GM18498 (cell line): ENCODE measurements around the gene QSOX2.

ENCODE experiments used
- ATAC-seq: cut with Tn5 transposase; IDR thresholded peaks from one replicate; pipeline ENCODE4 v1.9.1; 2021; ENCODE audit warnings: mild to moderate bottlenecking, moderate library complexity; ENCODE audit not compliant: unreplicated experiment

QSOX2 gene

DNA sequence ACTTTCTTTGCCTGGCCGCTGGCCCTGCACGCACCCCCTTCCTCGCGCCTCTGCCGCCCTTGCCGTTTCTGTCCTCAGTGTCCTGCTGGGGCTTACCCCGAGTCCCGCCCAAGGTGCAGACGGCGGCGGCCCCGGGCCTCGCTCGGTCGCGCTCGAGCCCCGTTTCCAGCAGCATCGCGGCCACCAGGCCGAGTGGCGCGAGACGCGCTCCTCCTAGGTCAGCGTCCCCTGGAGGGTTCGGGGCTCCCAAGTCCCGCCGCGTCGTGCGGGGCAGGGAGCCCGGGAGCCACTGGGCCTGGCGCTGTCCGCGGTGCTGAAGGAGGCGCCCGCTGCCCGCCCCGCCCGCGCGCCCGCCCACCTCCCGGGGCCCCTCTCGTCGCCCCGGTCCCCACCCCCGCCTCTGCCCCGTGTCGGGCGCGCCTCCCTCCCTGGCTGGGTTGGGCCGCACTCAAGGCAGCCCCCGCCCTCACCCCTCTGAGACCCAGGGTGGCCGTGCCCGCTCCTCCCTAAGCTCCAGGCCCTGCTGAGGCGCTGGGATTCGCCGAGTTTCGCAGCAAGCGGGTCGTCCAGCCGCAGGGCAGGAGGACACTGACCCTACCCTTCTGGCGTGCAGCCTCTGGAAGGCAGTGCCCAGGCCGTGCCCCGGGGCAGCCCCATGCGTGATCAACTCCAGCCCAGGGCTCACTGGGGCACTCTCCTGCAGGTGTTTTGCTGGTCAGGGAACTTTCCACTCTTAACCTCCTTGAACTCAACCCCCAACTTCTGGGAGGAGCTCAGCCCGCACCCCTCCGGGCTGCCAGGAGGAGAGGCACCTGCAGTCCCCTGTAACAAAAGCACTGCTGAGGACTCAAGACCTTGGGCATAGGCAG lies 40.5 kb downstream of the QSOX2 start, which contains the start of gene LHX3:
TSS of gene LHX3 (minus strand) at position 291 of the 869 bp plus-strand sequence. CDS start at position 175, 116 bp downstream.
- ATAC-seq = no peak

DNA sequence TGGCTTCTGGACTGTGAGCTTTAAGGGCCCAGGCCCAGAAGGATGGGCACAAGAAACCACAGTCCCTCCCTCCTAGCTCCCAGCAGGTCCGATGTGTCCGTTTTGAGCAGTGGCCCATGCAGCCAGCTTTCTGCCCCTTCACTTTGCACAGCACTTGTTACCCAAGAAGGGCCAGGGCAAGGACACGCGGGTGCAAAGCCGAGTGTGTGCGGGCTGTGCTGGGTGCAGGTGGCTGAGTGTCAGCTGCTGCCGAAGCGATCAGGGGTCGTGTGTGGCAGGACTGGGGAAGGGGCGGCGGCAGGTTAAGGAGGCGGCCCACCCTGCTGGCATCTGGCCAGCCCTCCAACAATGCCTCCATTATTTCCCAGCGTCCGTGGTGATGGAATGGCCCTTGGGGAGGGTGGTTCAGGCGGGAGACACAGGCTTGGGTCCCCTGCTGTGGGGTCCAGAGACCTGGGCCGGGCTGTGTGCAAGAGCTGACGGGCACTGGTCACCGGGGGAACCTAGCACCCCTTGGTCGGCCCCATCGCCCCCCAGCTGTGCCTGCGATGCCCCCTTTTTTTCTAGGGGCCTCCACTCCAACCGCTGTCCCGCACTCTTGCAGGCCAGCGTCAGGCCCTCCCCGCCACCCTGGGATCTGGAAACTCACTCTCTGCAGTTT lies 41.3 kb downstream of the QSOX2 start:
- ATAC-seq = no peak

DNA sequence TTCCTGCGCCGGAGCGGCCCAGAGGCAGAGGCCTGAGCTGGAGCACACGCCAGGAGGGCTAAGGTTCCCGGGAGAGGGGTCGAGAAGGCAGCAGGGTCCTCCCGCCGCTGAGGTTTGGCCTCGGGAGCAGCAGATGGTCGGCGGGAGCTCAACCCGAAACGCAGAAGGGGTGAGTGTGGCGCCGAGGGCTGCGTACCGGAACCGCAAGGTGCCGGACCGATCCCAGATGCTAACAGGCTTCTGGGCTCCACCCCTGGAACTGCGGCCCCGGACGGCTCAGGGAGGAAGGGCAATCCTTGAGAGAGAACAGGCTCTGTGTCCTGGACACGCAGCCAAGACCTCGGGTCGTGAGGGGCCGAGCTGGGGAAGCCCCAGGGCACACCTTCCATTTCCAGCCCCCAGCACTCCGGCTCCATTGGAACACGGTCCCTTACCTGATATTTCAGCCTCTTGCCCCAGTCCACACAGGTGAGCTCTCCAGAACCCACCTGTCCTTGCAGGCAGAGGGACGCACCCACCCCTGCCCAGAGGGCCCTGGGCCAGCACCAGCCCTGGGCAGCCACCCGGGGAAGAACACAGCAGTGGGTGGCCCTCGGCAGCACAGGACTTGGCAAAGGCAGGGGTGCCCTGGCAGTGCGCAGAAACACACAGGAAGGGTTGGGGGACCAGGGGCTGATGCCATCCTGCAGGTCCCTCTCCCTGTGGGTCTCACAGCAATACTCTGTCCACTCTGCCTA lies 42.0 kb downstream of the QSOX2 start:
- ATAC-seq = no peak

DNA sequence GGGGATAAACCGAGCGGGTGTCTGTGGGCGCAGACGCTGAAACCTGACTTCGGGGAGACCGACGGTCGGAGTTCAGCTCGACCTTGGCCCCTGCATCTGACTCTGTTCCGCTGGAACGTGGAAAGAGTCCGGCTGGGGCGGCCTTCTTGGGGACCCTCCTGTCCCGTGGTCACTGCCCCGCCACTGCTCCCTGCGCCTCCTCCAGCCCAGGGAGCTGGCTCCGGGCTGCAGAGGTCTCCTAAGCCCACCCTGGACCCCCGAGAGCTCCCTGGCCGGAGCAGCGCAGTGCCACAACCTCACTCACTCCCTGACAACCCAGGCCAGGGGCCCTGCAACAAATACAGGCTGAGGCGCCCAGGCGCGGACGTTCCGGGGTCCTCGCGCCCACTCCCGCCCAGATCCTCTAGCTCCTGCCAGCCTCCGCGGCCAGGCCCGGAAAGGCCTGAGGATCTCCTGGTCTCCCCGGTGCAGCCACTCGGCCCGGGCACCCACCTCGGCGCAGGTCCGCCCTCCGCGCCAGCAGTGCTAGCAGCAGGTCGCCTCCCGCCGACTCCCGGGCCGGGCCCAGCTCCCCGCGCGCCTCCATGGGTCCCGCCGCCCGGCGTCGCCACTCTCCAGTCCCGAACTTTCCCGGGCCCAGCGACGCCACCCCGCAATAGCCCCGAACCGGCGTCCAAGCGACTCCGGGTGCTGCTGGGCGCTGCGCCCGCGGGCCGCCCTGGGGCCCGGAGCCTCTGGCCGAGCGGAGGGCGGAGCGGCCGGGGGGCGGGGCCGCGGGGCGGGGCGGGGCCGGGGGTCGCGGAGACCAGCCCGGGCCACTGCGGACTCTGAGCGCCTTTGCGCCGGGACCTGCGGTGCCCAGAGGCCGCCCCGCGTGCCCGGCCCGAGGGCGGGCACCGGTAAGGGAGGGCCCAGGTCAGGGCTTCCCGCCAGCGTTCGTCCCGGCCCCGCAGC lies 42.9 kb downstream of the QSOX2 start:
- no peak for ATAC-seq

DNA sequence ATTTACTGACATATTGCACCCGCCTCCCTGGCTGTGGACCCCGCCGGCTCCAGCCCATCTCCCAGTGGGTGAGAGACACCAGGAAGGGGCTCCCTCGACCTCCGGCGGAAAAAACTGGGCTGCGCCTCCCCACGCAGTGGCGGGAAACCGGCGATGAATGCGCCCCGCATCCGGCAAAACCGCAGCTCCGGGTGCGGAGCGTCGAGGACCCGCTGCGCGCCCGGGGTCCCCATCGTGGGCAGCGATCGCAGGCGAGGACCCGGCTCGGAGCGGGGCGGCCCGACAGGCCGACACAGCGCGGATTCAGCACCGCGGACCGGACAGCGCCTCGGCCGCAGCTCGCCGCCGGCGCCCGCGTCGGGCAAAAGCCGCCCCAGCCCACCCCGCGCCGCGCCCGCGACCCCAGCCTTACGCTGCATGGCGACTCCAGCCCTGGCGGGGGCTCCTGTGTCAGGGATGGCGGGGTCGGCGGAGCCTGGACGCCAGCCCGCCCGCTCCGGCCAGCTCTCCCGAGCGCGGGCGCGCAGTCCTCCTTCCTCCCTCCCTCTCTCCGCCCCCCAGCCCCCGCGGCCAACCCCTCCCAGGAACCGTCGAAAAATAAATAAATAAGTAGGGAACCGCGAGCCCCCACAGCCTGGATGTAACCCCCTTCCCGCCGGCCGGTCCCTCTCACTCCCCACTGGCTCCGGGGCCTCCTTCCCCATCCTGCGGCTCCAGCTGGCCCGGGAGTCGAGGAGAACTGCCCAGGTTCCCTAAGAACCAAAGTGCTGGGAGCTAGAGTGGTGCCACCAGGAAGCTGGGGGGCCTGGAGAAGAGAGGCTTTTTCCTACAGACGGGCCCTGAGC lies 43.8 kb downstream of the QSOX2 start:
- no peak for ATAC-seq

DNA sequence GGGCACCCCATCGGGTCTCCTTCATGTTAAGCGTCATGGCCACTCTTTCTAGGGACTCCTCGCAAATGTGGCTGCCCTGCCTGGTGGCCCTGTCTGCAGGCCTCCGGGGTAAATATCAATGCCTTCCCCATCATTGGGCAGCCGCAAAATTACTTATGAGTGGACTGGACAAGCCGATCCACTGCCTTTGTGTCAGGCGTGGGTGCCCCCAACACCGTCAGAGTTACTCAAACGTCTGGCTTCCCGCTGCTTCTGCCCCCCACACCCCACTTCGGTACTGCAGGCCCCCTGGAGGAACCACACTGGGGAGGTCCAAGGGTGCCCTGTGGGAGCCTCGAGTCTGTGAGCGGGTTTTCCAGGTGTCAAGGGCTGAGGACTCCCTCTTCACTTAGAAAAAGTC lies 44.4 kb downstream of the QSOX2 start:
- no peak for ATAC-seq

DNA sequence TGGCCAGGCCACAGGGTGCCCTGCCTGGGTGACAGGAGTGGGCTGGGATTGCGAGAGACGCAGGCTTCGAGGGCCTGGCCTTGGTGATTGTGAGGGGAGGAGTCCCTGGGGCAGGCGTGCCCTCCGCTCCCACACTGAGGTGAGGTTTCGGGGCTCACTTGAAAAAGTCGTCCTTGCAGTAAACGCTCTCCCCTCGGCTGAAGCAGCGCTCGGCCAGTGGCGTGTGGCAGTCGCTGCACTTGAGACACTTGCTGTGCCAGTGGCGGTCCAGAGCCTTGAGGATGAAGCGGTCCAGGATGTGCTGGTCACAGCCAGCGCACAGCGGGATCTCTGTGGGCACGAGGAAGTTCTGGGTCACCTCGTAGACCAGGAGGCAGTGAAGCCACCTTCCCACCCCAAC lies 45.2 kb downstream of the QSOX2 start:
- no peak for ATAC-seq

DNA sequence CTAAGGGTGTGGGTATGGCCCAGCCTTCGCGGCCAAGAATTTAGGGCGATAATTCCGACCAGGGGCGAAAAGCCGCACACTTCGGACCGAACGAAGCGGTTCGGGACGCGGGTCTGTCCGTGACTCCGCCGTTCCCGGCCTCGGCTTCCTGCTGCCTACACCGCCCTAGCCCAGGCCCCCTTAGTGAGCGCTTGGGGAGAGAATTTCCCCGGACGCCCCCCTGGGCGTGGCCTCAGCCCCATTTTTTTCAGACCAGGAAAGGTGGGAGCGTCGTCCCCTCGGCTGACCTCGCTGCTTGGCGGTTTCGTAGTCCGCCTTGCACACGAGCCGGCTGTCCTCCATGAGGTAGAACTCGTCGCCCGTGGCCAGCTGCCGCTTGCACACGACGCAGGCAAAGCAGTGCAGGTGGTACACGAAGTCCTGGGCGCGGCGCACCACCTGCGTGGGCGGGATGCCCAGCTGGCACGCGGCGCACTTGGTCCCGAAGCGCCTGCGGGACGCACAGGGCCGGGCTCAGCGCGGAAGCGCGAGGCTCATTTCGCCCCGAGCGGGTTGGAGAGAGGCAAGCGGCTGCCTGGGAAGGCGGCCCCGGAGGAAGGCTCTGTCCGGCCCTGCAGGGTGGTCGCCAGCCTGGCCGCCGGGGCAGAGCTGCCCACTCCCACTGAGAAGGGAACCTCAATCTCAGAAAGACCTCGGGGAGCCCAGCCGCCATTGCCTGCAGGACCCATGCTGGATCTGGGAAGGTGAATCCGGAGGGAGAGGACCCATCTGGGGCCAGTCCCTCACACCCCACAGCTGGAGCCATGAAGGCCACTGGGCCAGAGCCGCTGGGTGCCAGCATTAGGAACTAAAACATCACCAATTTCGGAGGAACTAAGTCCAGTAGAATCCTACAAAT lies 46.0 kb downstream of the QSOX2 start:
- no peak for ATAC-seq

DNA sequence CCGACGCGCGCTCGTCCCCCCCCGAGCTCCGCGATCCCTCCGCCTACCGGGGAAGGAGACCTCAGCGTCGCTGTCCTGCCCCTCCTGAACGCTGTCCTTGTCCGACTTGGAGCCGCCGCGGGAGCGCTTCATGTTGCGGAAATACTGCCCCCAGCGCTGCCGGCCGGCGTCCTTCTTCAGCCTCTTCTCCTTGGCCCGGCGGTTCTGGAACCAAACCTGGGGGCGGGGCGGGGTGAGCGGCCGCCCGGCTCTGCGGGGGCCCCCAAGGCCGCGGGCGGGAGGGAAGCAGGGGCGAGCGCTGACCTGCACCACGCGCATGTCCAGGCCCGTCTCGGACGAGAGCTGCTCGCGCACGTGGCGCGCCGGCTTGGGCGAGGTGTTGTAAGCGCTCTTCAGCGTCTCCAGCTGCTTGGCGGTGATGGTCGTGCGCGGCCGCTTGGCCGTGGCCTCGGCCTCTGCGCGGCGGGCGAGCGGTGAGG lies 47.0 kb downstream of the QSOX2 start:
- ATAC-seq = no peak

DNA sequence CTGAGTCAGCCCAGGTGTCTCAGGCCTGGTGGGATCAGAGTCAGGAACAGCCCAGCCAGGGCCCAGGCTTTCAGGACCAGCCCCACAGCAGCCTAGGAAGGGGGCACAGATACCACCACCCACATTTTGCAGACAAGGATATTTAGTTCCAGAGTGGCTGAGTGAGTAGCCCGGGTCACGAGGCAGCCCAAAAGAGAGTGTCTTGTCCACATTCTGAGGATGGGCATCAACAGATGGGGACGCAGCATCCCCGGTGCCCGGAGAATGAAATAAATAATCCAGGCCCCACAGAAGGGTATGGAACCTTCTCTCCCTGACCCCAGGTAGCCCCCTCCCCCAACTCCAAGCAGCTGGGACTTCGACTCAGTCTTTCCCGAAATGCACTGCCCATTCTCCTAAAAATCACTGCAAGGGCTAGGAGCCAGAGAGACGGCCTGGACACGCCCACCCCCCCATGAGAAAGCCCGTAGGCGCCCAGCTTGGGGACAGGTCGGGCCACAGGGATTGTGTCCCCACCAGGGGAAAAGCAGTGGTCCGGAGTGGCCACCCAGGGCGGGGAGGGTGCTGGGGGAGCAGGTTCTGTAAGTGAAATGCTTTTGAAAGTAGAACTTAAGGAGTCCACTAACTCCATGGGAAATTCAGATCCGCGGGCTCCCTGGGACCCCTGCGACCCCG lies 47.5 kb downstream of the QSOX2 start:
- ATAC-seq = no peak

DNA sequence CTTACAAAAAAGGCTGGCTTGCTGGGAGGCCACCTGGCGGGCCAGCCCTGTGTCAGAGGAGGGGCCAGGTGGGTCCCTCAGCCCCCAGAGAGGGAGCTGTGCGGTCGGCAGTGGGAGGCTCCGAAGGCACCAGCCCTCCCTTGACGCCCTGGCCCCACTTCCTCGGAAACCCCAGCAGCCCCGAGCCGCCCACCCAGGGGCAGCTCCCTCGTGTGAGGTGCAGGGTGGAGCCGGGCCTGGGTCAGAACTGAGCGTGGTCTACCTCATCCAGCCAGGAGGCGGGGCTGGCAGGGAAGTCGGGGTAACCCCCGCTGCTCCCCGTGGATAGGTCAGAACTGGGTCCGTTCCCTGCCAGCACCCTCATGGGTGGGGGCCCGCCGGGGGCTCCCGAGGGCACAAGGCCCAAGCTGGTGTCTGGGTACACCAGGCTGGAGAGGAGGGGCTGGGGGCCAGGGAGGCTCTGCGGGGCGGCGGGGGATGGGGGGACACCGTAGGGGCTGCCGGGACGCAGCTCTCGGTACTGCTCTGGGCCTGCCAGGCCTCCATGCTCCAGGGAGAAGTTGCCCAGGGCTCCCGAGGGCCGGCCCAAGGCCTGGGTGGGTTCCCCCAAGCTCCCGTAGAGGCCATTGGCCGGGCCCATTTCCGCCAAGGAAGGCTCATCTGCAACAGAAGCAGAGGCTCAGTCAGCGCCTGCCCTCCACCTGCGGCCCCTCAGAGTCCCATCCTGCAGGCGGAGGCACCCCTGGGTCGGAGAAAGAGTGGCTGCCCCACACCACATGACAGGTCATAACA lies 48.3 kb downstream of the QSOX2 start:
- no peak for ATAC-seq

DNA sequence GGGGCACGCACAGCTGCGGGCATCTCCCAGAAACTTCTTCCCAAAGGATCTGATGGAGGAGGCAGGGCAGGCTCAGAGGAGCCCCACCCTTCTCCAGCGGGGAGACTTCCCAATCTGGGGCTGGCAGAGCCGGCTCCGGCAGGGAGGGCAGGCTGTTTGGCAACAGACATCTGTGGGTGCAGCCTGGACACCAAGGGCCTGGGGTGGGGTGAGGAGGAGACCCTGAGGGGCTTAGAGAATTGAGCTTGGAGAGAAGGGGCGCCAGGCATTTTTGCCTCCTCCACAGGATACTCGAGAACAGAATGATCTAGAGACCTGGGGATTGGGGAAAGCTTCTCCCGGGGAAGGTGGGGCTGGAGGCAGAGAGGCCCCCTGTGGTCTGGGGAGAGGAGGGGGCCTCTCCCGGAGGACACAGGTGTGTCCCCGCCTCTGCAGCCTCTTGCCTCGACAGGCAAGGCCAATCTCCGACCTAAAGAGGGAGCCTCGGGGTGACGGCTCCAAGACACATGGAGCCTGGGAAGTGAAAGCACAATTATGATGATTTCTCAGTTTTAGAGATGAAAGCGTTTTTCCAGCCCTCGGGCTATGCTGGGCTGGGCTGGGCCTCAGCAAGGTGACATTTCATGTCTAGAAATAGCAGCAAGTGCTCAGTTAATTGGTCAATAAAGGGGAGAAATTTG lies 49.1 kb downstream of the QSOX2 start:
- no peak for ATAC-seq

DNA sequence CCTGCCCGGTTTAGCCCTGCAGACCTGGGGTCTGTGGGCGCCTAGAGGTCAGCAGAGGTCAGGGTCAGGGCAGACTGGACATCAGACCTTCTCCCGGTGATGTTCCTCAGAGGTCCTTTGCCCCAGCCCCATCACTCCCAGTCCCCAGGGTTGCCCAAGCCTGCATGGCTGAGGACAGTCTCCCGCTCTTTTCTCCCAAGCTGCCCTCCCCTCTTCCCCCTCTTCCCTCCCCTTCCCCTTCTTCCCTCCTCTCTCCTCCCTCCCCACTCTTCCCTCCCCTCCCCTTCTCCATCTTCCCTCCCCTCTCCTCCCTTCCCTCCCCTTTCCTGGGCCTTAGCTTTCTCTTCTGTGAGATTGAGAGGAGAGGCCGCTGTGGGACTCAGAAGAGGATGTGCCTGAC lies 51.1 kb downstream of the QSOX2 start:
- ATAC-seq = no peak

DNA sequence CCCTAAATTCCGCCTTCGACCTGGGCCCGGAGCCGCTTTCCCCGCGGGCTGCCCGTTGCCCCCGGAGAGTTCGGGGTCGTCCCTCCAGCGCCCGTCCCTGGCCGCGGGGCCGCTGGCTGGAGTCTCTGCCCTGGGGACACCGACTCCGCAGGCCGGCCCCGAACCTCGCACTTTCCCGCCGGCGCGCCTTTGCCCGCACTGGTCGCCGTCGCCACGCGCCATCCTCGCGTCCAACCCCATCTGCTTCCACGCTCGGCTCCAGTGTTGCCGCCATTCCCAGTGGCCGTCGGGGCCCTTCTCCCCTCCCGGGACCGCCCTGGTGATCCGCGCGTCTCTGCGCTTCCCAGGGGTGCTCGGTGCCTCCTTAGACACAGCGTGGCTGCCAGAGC lies 51.7 kb downstream of the QSOX2 start:
- ATAC-seq = no peak

DNA sequence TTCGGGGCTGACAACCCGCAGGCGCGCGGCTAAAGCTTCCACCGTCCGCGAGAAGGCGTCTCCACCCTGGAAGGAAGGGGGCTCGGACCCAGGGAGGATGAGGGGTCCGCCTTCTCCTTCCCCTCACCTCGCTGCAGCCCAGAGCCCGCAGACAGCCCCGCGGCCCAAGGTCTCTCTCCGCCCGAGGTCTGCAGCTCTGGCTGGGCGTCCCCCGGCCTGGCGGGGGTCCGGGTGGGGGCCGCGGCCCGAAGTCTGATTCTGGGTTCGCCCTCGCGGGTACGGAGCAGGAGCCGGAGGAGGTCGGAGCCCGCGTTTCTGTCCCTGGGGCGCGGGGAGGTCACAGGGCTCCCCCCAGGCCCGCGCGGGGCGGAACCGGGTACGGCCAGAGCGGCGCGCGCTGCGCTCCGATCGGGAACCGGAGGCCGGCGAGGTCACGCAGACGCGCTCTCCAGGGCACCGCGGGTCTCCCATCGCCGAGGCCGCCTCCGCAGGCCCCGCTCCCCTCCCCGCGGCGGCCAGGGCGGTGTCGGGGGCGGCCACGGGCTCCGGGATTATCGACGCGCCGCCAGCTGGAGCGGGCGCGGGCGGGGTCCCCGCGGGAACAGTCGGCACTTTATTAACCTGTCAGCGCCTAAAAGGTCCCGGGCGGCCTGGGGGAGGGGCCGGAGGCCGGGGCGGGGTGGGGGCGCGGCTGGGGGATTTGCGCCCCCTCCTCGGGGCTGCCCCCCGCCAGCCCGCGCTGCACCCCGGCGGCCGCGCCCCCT lies 52.3 kb downstream of the QSOX2 start:
- no peak for ATAC-seq
